C4-2B (cell line): ENCODE data around the gene OR2C1.

Experiments used
- CTCF ChIP-seq: fragments of 450-650 bp; conservative IDR thresholded peaks from 2 replicates; pipeline ENCODE4 v1.5.1; 2017; ENCODE audit warnings: mild to moderate bottlenecking
- ZFX ChIP-seq: fragments of 450-650 bp; IDR thresholded peaks from 2 replicates; pipeline ENCODE4 v1.6.1; 2017

GRCh38 chr16:3377917-3378316 lies 22.2 kb downstream of the OR2C1 start:
- TF ChIP-seq CTCF (no peak), ZFX (no peak)
